ENCODE measurements around the gene SLC14A1.

SLC14A1 gene

GRCh38 chr18:45723567-45724355 lies at the start of gene SLC14A1:
SLC14A1 (plus strand) TSS chr18:45724181; CDS start chr18:45730321, 6,140 bp downstream.
- peak; percentile 26 for DNase-seq

- no peak for DNase-seq
These were observed 46.6 kb upstream of the SLC14A1 start for GRCh38 chr18:45677276-45677807.

GRCh38 chr18:45678441-45678840 lies 45.5 kb upstream of the SLC14A1 start:
- peak; percentile 14 for DNase-seq

- DNase-seq, result no peak
These were observed 45.1 kb upstream of the SLC14A1 start for GRCh38 chr18:45678850-45679249.

GRCh38 chr18:45680066-45680690 lies 43.8 kb upstream of the SLC14A1 start:
- no peak for DNase-seq

- no peak for DNase-seq
These were observed 41.8 kb upstream of the SLC14A1 start for GRCh38 chr18:45682181-45682580.

- no peak for DNase-seq
These were observed 39.5 kb upstream of the SLC14A1 start for GRCh38 chr18:45684341-45685115.

GRCh38 chr18:45686891-45687611 lies 36.9 kb upstream of the SLC14A1 start:
- DNase-seq, result no peak

- no peak for DNase-seq
These were observed 36.4 kb upstream of the SLC14A1 start for GRCh38 chr18:45687621-45688020.

- no peak for DNase-seq
These were observed 35.9 kb upstream of the SLC14A1 start for GRCh38 chr18:45688113-45688512.

- no peak for DNase-seq
These were observed 35.1 kb upstream of the SLC14A1 start for GRCh38 chr18:45688833-45689232.

GRCh38 chr18:45689396-45689795 lies 34.6 kb upstream of the SLC14A1 start:
- no peak for DNase-seq

GRCh38 chr18:45690975-45691815 lies 32.8 kb upstream of the SLC14A1 start:
- peak; percentile 88 for DNase-seq

- no peak for DNase-seq
These were observed 32.2 kb upstream of the SLC14A1 start for GRCh38 chr18:45691816-45692179.

- DNase-seq, result no peak
These were observed 21.2 kb upstream of the SLC14A1 start for GRCh38 chr18:45702708-45703265.

GRCh38 chr18:45708831-45709230 lies 15.2 kb upstream of the SLC14A1 start:
- DNase-seq, result no peak

GRCh38 chr18:45712061-45712460 lies 11.9 kb upstream of the SLC14A1 start:
- DNase-seq, result no peak

GRCh38 chr18:45713239-45713638 lies 10.7 kb upstream of the SLC14A1 start:
- peak; percentile 83 for DNase-seq

- DNase-seq, result no peak
These were observed 8.7 kb upstream of the SLC14A1 start for GRCh38 chr18:45715212-45715780.

GRCh38 chr18:45719106-45719505 lies 4.9 kb upstream of the SLC14A1 start:
- peak; percentile 28 for DNase-seq

GRCh38 chr18:45722899-45723298 lies 1.1 kb upstream of the SLC14A1 start:
- peak; percentile 92 for DNase-seq
